Transverse colon (tissue), 4 donors: ENCODE data around the gene TLL1.

ENCODE experiments used
- POLR2AphosphoS5 ChIP-seq, 3 donors: sonication (generic); formaldehyde crosslinking; IDR thresholded peaks; one replicate each; pipeline ENCODE4 v1.6.1; 2016; ENCODE audit warnings: antibody characterized with exemption in 3 of 3
- TF ChIP-seq, protein P1 (sequence below), 5 experiments: fragments of 200-600 bp in 3 of 5; fragments of 450-650 bp in 2 of 5; sonication (generic) in 3 of 5; IDR thresholded peaks; 1 replicate in 2 of 5; 2 replicates in 3 of 5; pipeline ENCODE4 v1.5.1; 2016 to 2017; ENCODE audit warnings: antibody characterized with exemption in 5 of 5, inconsistent platforms in 3 of 5, mild to moderate bottlenecking in 2 of 5, moderate library complexity in 1 of 5

DNA sequence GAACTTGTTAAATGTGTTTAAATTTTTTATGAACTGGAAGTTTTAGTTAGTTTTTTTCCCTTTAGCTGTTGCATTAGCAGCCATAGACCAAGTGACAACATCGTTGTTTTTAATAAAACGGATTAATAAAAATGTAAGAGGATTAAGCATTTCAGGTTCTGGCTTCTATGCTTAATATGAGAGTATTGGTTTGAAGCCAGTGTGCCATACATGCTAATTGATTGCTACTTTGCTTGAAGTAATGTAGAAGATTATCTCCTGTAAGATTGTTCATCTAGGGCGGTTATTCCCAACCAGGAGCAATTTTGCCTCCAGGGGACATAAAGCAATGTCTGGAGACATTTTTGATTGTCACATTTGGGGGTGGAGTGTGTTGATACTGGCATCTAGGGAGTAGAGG lies 54.3 kb downstream of the TLL1 start:
- TF ChIP-seq, protein P1, sequence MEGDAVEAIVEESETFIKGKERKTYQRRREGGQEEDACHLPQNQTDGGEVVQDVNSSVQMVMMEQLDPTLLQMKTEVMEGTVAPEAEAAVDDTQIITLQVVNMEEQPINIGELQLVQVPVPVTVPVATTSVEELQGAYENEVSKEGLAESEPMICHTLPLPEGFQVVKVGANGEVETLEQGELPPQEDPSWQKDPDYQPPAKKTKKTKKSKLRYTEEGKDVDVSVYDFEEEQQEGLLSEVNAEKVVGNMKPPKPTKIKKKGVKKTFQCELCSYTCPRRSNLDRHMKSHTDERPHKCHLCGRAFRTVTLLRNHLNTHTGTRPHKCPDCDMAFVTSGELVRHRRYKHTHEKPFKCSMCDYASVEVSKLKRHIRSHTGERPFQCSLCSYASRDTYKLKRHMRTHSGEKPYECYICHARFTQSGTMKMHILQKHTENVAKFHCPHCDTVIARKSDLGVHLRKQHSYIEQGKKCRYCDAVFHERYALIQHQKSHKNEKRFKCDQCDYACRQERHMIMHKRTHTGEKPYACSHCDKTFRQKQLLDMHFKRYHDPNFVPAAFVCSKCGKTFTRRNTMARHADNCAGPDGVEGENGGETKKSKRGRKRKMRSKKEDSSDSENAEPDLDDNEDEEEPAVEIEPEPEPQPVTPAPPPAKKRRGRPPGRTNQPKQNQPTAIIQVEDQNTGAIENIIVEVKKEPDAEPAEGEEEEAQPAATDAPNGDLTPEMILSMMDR (IDR thresholded peaks at IDR 0.05): no peak
- TF ChIP-seq POLR2AphosphoS5 (IDR thresholded peaks at IDR 0.05): no peak
